ENCODE measurements around the gene PPP5C.

DNA sequence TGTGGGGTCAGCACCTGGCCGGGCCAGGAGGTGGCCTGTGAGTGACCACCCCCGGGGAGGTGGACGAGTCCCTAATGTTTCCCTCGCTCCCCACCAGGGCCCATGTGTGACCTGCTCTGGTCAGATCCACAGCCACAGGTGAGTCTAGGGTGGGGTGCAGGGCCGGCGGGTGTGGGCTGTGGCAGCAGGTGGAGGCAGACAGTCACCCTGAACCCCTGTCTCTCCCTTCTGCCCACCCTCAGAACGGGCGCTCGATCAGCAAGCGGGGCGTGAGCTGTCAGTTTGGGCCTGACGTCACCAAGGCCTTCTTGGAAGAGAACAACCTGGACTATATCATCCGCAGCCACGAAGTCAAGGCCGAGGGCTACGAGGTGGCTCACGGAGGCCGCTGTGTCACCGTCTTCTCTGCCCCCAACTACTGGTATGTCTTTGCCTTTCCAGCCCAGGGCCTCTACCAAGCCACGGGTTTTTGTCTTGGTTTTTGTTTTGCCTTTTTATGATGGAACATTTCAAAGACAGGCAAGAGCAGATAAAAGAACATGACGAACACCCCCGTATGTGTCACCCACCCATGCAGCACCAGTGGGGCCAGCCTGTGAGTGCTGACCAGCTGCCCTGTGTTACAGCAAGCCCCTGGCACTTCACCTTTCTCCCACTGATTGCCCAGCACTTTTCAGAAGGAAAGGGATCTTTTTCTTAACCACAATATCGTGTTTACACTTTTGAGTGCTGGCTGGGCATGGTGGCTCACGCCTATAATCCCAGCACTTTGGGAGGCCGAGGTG is 41.6 kb downstream of the PPP5C start:
- TF ChIP-seq GATA2 (IDR thresholded peaks at IDR 0.05; ENCODE audit: low read depth, low read length): no peak
- TF ChIP-seq GATA3 (IDR thresholded peaks at IDR 0.05; ENCODE audit: low read depth, low read length): no peak
